ENCODE results near the gene MAP3K7. TPM values are rescaled to one million over a fixed set of nuclear protein-coding genes. Genes with fewer than 3 reads are reported as not detected.

MAP3K7 gene
- total and polyA plus RNA-seq, 2 of the 4 experiments (the other 2 are of a cell fraction): 26.5 to 29.9 TPM

GRCh38 chr6:90581146-90581545 is 5.7 kb downstream of the MAP3K7 start:
- Histone ChIP-seq H2BK5ac (ENCODE audit: low read depth, low read length, poor library complexity, severe bottlenecking) (no peak overlapping the region), H3K14ac (replicated peaks; ENCODE audit: low read depth, low read length) (no peak overlapping the region), H3K27me3 (ENCODE audit: control insufficient read depth, insufficient read depth, low read length) (no peaks in the 10 kb centered on the region), H3K4me1 (ENCODE audit: control insufficient read depth, insufficient read depth, low read length) (peaks cover 7% of the 10 kb centered on the region), H3K9me1 (ENCODE audit: insufficient read depth, low read length) (peaks cover 6% of the 10 kb centered on the region; the same call in 1 of the 2 replicates), H3K56ac (ENCODE audit: extremely low read depth, insufficient read depth, low read length) (no peak overlapping the region), H3K4ac (ENCODE audit: low read depth, low read length) (no peak overlapping the region), H3K9ac (ENCODE audit: low read depth, low read length) (no peak overlapping the region), H4K20me1 (ENCODE audit: insufficient read depth, low read length) (peaks cover 50% of the 10 kb centered on the region), H3K4me3 (ENCODE audit: insufficient read depth, low read depth, low read length) (no peak overlapping the region), H2AFZ (replicated peaks; ENCODE audit: low read length, poor library complexity) (no peak overlapping the region), H2AK5ac (ENCODE audit: low read depth, low read length) (no peak overlapping the region), H3K9me3 (ENCODE audit: control insufficient read depth, insufficient read depth, low read length) (no peaks in the 10 kb centered on the region), H4K5ac (ENCODE audit: low read depth, low read length) (no peak overlapping the region), H3K18ac (ENCODE audit: low read depth, low read length) (no peak overlapping the region), H4K91ac (ENCODE audit: insufficient read depth, low read depth, low read length) (no peak overlapping the region), H3K23ac (ENCODE audit: low read depth, low read length) (no peak overlapping the region), H2BK15ac (ENCODE audit: low read depth, low read length) (no peak overlapping the region), H3K4me2 (ENCODE audit: low read depth, low read length) (no peak overlapping the region), H2AK9ac (replicated peaks; ENCODE audit: low read depth, low read length, poor library complexity) (no peak overlapping the region), H3K36me3 (ENCODE audit: control insufficient read depth, insufficient read depth, low read length) (no peaks in the 10 kb centered on the region), H2BK20ac (ENCODE audit: low read depth, low read length) (no peak overlapping the region), H2BK120ac (ENCODE audit: low read depth, low read length) (no peak overlapping the region), H4K8ac (ENCODE audit: low read depth in 2 of 2, low read length in 2 of 2) (no peak overlapping the region), H3K27ac (ENCODE audit: insufficient read depth, low read length) (no peak overlapping the region), H3K79me1 (ENCODE audit: low read depth in 1 of 2, low read length in 2 of 2) (peaks cover 6 to 55% of the 10 kb centered on the region in 2 experiments; a peak in 3 of 4 replicates)
- POLR2A ChIA-PET (ENCODE audit: unreplicated experiment): no interaction called here
- no peak for ATAC-seq (ENCODE audit: low read depth)
- intact Hi-C loops (cut with micrococcal nuclease): no loop called here
- dilution Hi-C loops (cut with HindIII; ENCODE audit: low sequenced_read_pairs, unreplicated experiment): no loop called here
- TF ChIP-seq CHD1 (IDR thresholded peaks at IDR 0.05; ENCODE audit: low read depth, low read length): no peak
- no peak for TF ChIP-seq RCOR1 (IDR thresholded peaks at IDR 0.05; ENCODE audit: insufficient replicate concordance, low read length)
- no peak for TF ChIP-seq MAFK (IDR thresholded peaks at IDR 0.05; ENCODE audit: low read depth, low read length)
- no peak for TF ChIP-seq CTCF (conservative IDR thresholded peaks at IDR 0.05; ENCODE audit: low read depth, low read length)
- TF ChIP-seq MAZ (IDR thresholded peaks at IDR 0.05; ENCODE audit: borderline replicate concordance, low read depth, low read length): no peak
- TF ChIP-seq RFX5 (IDR thresholded peaks at IDR 0.05; ENCODE audit: low read depth, low read length): no peak
- no peak for TF ChIP-seq ELK1 (IDR thresholded peaks at IDR 0.05; ENCODE audit: borderline replicate concordance, low read depth, low read length)
- no peak for TF ChIP-seq BHLHE40 (IDR thresholded peaks at IDR 0.05; ENCODE audit: low read depth, low read length)
- TF ChIP-seq FOS (IDR thresholded peaks at IDR 0.05; ENCODE audit: low read depth, low read length): no peak
- TF ChIP-seq NFE2L2 (IDR thresholded peaks at IDR 0.05; ENCODE audit: low read depth, low read length): no peak
- TF ChIP-seq RAD21 (IDR thresholded peaks at IDR 0.05; ENCODE audit: low read length): no peak
- CTCF ChIA-PET: no interaction called here
- no peak for DNase-seq
- BruUV-seq (replicated peaks): no TSS peak
- in situ Hi-C loops (cut with MboI; ENCODE audit: low sequenced_read_pairs): no loop called here
- no CpG with 5 or more reads among the region's 1 CpG for WGBS, 2 experiments (ENCODE audit: extremely low coverage in 2 of 2, insufficient read length in 1 of 2)
